KMS-11 (cell line): ENCODE measurements around the gene PLB1.

Source experiments
- H2AFZ ChIP-seq: fragments of 200-600 bp; sonication (generic); 2 replicates; pipeline ENCODE4 v1.6.1; 2016; ENCODE audit warnings: antibody characterized with exemption, mixed run types, low read depth
- H3K27ac ChIP-seq: fragments of 200-600 bp; sonication (generic); 2 replicates; pipeline ENCODE4 v1.6.1; 2016; ENCODE audit warnings: mild to moderate bottlenecking, mixed run types
- H3K27me3 ChIP-seq: fragments of 200-600 bp; sonication (generic); 2 replicates; pipeline ENCODE4 v1.6.1; 2017; ENCODE audit warnings: mild to moderate bottlenecking, low read depth, mixed run types, moderate library complexity; ENCODE audit not compliant: insufficient read depth
- H3K36me3 ChIP-seq: fragments of 200-600 bp; sonication (generic); 2 replicates; pipeline ENCODE4 v1.6.1; 2017; ENCODE audit warnings: mild to moderate bottlenecking, mixed run types; ENCODE audit not compliant: insufficient read depth
- H3K4me1 ChIP-seq: fragments of 200-600 bp; sonication (generic); 2 replicates; pipeline ENCODE4 v1.6.1; 2016; ENCODE audit warnings: mild to moderate bottlenecking, low read depth, mixed run types; ENCODE audit not compliant: poor library complexity, severe bottlenecking
- H3K4me2 ChIP-seq: fragments of 200-600 bp; sonication (generic); 2 replicates; pipeline ENCODE4 v1.7.0; 2016; ENCODE audit warnings: mild to moderate bottlenecking, mixed run types
- H3K4me3 ChIP-seq: fragments of 200-600 bp; sonication (generic); IDR thresholded peaks from 2 replicates; pipeline ENCODE4 v1.6.1; 2017; ENCODE audit warnings: low read depth, low read length, mixed read lengths; ENCODE audit not compliant: insufficient read depth
- H3K79me2 ChIP-seq: fragments of 200-600 bp; sonication (generic); 2 replicates; pipeline ENCODE4 v1.6.1; 2016; ENCODE audit warnings: low read depth, mixed run types; ENCODE audit not compliant: insufficient read depth
- H3K9ac ChIP-seq: fragments of 200-600 bp; sonication (generic); 2 replicates; pipeline ENCODE4 v1.6.1; 2016; ENCODE audit warnings: mild to moderate bottlenecking, mixed run types
- H4K20me1 ChIP-seq: fragments of 200-600 bp; sonication (generic); 2 replicates; pipeline ENCODE4 v1.6.1; 2016; ENCODE audit warnings: mild to moderate bottlenecking, mixed run types; ENCODE audit not compliant: insufficient read depth
- TF ChIP-seq, protein P1 (sequence below): fragments of 200-600 bp; sonication (generic); conservative IDR thresholded peaks from 2 replicates; pipeline ENCODE4 v1.6.1; 2017; ENCODE audit warnings: low read depth, mild to moderate bottlenecking, antibody characterized with exemption, low read length, moderate library complexity, mixed read lengths

Gene PLB1

DNA sequence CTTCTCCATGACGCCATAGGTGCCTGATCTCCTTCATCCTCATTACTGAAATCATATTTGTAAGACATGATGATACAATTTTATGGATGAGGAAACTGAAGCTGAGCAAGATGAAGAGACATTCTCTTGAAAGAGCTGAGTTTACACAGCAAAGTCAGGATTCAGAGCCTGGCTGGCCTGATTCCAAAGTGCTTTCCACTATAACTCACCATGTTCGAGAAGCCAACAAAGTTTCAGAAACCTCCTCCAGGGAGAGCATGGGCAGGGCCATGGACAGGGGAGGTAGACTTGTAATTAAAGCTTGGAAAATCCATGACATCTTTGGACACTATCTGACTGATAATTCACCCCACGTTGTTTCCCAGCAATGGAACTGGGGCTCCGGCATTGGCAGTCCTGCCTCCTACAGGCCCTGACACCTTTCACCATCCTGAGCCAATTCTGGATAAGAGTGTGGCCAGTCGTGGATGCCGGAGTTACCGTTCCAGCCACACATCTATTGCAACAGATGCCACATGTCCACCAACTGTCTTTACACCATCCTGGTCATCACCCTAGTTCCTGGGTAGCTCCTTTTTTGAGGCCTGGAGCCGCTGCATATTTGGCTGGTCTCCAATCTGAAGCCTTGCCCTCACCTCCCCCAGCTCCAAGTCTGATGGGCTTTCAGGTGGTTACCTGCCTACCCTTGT lies 170.8 kb downstream of the PLB1 start:
- H2AFZ ChIP-seq = no peak overlapping the region
- no peaks in the 10 kb centered on the region for H3K36me3 ChIP-seq
- H3K79me2 ChIP-seq = no peaks in the 10 kb centered on the region
- H3K4me3 ChIP-seq = no peak overlapping the region
- H3K4me2 ChIP-seq = no peak overlapping the region
- TF ChIP-seq, protein P1, sequence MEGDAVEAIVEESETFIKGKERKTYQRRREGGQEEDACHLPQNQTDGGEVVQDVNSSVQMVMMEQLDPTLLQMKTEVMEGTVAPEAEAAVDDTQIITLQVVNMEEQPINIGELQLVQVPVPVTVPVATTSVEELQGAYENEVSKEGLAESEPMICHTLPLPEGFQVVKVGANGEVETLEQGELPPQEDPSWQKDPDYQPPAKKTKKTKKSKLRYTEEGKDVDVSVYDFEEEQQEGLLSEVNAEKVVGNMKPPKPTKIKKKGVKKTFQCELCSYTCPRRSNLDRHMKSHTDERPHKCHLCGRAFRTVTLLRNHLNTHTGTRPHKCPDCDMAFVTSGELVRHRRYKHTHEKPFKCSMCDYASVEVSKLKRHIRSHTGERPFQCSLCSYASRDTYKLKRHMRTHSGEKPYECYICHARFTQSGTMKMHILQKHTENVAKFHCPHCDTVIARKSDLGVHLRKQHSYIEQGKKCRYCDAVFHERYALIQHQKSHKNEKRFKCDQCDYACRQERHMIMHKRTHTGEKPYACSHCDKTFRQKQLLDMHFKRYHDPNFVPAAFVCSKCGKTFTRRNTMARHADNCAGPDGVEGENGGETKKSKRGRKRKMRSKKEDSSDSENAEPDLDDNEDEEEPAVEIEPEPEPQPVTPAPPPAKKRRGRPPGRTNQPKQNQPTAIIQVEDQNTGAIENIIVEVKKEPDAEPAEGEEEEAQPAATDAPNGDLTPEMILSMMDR = no peak
- H3K27me3 ChIP-seq = no peaks in the 10 kb centered on the region
- H3K27ac ChIP-seq = no peak overlapping the region
- H3K4me1 ChIP-seq = no peaks in the 10 kb centered on the region
- H3K9ac ChIP-seq = no peak overlapping the region
- no peaks in the 10 kb centered on the region for H4K20me1 ChIP-seq

DNA sequence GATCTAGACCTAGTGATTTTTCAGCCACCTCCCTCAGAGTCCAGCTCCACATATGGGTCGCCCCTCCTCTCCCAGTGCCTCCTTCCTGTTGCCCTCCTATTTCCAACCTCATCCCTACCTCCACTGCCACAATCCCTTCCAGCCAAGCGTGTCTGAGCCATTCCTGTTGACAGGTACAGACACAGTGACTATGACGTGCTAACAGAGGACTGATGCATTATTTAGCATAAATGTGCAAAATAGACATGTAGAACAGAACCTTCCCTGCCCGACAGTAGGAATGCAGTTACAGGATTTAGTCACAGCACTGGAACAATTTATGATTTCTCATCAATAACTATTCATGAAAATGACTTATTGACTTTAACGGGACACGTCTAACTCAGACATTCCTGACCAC lies 171.4 kb downstream of the PLB1 start:
- no peaks in the 10 kb centered on the region for H3K36me3 ChIP-seq
- no peaks in the 10 kb centered on the region for H4K20me1 ChIP-seq
- no peaks in the 10 kb centered on the region for H3K4me1 ChIP-seq

GRCh38 chr2:28668106-28668814 lies 172.4 kb downstream of the PLB1 start:
- Histone ChIP-seq H3K27ac (no peak overlapping the region), H3K79me2 (no peaks in the 10 kb centered on the region), H3K9ac (no peak overlapping the region), H3K4me3 (no peak overlapping the region), H3K36me3 (no peaks in the 10 kb centered on the region), H4K20me1 (no peaks in the 10 kb centered on the region), H3K4me1 (no peaks in the 10 kb centered on the region), H3K4me2 (no peak overlapping the region), H3K27me3 (no peaks in the 10 kb centered on the region), H2AFZ (no peak overlapping the region)
- TF ChIP-seq, protein P1 = no peak

More for the DNA sequence above, 171.4 kb downstream of the PLB1 start:
- Histone ChIP-seq H3K4me3 (no peak overlapping the region), H3K27ac (no peak overlapping the region), H2AFZ (no peak overlapping the region), H3K9ac (no peak overlapping the region), H3K79me2 (no peaks in the 10 kb centered on the region), H3K4me2 (no peak overlapping the region), H3K27me3 (no peaks in the 10 kb centered on the region)
- TF ChIP-seq, protein P1 = no peak

- Histone ChIP-seq H3K4me3 (no peak overlapping the region), H2AFZ (no peak overlapping the region), H3K9ac (no peak overlapping the region), H4K20me1 (no peaks in the 10 kb centered on the region), H3K4me2 (no peak overlapping the region), H3K27ac (no peak overlapping the region), H3K36me3 (no peaks in the 10 kb centered on the region), H3K79me2 (no peaks in the 10 kb centered on the region), H3K27me3 (no peaks in the 10 kb centered on the region), H3K4me1 (no peaks in the 10 kb centered on the region)
- TF ChIP-seq, protein P1 = no peak
Measured at GRCh38 chr2:28668880-28669279, 173.0 kb downstream of the PLB1 start.
